ENCODE measurements around the gene CPNE2. TPM values are rescaled to one million over a fixed set of nuclear protein-coding genes. Genes with fewer than 3 reads are reported as not detected.

The CPNE2 gene
- total and polyA plus RNA-seq, 12 donors: 9.6 to 43.6 (median 17.1) TPM

DNA sequence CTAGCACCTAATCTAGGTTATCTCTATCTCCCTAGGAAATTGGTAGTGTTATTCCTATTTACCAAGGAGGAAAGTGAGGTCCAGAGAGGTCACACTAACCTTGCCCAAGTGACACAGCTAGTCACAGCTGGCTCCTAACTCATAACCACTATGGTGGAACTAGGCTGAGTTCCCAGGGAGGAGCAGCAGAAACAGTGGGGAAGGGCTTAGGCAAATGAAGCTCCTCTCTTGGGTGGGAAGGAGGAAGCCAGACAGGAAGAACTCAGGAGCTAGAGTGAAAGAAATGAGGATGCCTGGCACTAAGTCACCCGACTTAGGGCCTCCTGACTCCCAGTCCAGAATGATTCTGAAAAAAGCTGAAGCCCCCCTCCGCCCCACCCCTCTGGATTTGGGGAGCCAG is 59.0 kb downstream of the CPNE2 start:
- no peaks in the 10 kb centered on the region for H3K9me3 ChIP-seq (replicated peaks in 1 of 3)
- H3K27me3 ChIP-seq: no peaks in the 10 kb centered on the region
- peaks cover 0 to 29% of the 10 kb centered on the region in 2 donors for H3K36me3 ChIP-seq (replicated peaks in 1 of 2)
- no peak overlapping the region for H3K4me3 ChIP-seq
- 63 to 80% (median 70%) methylated on average over 2 of the region's 2 CpGs for WGBS, 4 donors
- intact Hi-C loops (cut with DNase I): no loop called here
- DNase-seq: no peak
- no peak for TF ChIP-seq POLR2A (IDR thresholded peaks at IDR 0.05)
- TF ChIP-seq, protein P1, sequence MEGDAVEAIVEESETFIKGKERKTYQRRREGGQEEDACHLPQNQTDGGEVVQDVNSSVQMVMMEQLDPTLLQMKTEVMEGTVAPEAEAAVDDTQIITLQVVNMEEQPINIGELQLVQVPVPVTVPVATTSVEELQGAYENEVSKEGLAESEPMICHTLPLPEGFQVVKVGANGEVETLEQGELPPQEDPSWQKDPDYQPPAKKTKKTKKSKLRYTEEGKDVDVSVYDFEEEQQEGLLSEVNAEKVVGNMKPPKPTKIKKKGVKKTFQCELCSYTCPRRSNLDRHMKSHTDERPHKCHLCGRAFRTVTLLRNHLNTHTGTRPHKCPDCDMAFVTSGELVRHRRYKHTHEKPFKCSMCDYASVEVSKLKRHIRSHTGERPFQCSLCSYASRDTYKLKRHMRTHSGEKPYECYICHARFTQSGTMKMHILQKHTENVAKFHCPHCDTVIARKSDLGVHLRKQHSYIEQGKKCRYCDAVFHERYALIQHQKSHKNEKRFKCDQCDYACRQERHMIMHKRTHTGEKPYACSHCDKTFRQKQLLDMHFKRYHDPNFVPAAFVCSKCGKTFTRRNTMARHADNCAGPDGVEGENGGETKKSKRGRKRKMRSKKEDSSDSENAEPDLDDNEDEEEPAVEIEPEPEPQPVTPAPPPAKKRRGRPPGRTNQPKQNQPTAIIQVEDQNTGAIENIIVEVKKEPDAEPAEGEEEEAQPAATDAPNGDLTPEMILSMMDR (IDR thresholded peaks at IDR 0.05): no peak
- H3K27ac ChIP-seq: no peak overlapping the region
- H3K4me1 ChIP-seq (replicated peaks in 1 of 2): peaks cover 0 to 20% of the 10 kb centered on the region in 2 donors

DNA sequence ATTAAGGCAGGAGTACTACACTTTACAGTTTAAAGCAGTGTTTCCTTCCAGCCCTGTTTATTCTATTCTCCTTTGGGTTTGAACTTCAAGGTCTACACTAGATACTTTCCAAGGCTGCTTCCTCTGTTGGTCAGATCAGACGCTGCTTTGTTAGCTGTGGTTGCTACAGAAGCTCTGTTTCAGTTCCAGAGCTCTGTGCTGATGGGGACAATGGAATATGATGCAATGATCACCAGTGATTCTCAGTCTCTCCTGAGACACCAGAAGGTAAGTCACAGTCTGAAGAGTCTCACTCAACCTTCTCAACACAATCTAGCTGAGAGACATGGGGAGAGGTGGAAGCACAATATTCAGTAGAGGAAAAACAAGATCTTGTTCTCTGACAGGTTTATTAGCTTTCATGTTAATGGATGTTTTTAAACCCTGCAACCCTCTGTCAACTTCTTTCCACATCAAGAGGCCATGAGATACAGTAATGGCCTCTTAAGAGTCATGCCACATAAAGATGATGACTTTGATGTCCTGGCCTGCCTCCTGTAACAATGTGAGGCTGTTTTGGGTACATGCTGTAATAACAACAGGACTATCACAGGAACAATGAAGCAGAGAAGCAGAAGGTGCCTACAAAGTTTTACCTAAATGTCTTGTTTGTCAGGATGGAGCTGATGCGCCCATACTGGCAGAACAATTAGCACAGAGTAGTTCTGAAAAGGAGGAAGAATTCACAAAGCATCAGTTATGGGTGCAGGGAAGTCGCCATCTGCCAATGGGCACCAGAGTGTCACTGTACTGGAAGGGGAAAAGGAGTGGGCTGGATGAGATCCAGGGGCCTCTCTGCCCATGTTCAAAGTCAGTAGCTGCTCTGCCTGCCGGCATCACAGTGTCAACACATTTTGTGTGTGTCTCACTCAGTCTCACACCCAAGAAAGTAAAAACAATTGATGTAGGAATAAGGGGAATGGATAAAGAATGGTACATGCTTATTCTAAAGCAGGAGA is 60.0 kb downstream of the CPNE2 start:
- peaks cover 0 to 29% of the 10 kb centered on the region in 2 donors for H3K36me3 ChIP-seq (replicated peaks in 1 of 2)
- no peak overlapping the region for H3K27ac ChIP-seq
- intact Hi-C loops (cut with DNase I): no loop called here
- WGBS, 4 donors: 76 to 85% (median 79%) methylated on average over 4 of the region's 4 CpGs
- no peaks in the 10 kb centered on the region for H3K9me3 ChIP-seq (replicated peaks in 1 of 3)
- peaks cover 0 to 10% of the 10 kb centered on the region in 2 donors for H3K4me1 ChIP-seq (replicated peaks in 1 of 2)
- no peak for TF ChIP-seq POLR2A (IDR thresholded peaks at IDR 0.05)
- TF ChIP-seq, protein P1 (IDR thresholded peaks at IDR 0.05): no peak
- no peaks in the 10 kb centered on the region for H3K27me3 ChIP-seq
- H3K4me3 ChIP-seq: no peak overlapping the region
- DNase-seq: no peak

DNA sequence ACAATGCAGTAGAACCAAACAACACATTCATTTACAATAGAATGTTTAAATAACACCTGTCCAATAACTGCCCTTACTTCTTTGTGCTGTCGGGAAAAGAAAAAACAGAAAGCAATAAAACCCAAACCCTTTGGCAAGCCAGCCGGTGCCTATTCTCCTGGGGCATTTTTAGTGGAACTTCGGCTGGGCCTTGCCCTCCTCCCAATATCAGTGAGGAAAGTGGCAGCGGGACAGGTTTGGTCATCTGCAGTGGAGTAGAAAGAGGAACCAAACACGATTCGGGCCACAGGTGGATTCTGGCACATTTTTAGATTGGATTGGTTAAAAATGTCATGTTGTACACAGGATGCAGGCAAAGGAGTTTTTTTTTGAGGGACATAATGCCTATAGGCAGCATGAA is 61.5 kb downstream of the CPNE2 start:
- no peak overlapping the region for H3K4me3 ChIP-seq
- peaks cover 0 to 37% of the 10 kb centered on the region in 2 donors for H3K36me3 ChIP-seq (replicated peaks in 1 of 2)
- no peak for DNase-seq
- no peaks in the 10 kb centered on the region for H3K9me3 ChIP-seq (replicated peaks in 1 of 3)
- intact Hi-C loops (cut with DNase I): no loop called here
- TF ChIP-seq POLR2A (IDR thresholded peaks at IDR 0.05): no peak
- TF ChIP-seq, protein P1 (IDR thresholded peaks at IDR 0.05): no peak
- no peaks in the 10 kb centered on the region for H3K27me3 ChIP-seq
- H3K27ac ChIP-seq: no peak overlapping the region
- no peaks in the 10 kb centered on the region for H3K4me1 ChIP-seq (replicated peaks in 1 of 2)
- 91 to 94% (median 92%) methylated on average over 6 of the region's 6 CpGs for WGBS, 4 donors

DNA sequence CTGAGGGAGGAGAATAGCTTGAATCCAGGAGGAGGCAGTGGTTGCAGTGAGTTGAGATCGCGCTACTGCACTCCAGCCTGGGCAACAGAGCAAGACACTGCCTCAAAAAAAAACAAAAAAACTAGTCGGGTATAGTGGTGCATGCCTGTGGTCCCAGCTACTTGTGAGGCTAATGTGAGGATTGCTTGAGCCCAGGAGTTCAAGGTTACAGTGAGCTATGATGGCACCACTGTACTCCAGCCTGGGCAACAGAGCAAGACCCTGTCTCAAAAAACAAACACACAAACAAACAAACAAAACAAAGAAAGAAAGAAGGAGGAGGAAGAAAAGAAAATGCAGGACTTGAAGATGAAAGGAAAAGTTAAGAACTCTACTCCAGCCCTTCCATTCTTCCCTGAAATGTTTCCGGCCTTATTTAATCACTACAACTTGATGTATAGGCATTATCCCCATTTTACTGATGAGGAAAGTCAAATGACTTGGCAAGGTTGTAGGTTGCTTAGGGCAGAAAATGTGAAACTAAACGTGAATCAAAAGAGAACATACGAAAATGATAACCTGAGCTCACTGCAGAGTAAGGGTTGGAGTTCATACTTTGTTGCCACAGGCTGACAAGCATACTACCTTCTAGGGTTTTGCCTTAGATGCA is 63.4 kb downstream of the CPNE2 start:
- H3K36me3 ChIP-seq (replicated peaks in 1 of 2): peaks cover 0 to 47% of the 10 kb centered on the region in 2 donors
- intact Hi-C loops (cut with DNase I): no loop called here

More for the DNA sequence above, 63.4 kb downstream of the CPNE2 start:
- WGBS, 4 donors: 76 to 92% (median 82%) methylated on average over 6 of the region's 6 CpGs
- no peak for DNase-seq
- no peaks in the 10 kb centered on the region for H3K27me3 ChIP-seq
- no peaks in the 10 kb centered on the region for H3K9me3 ChIP-seq (replicated peaks in 1 of 3)
- TF ChIP-seq POLR2A (IDR thresholded peaks at IDR 0.05): no peak
- TF ChIP-seq, protein P1 (IDR thresholded peaks at IDR 0.05): no peak
- no peak overlapping the region for H3K27ac ChIP-seq
- no peaks in the 10 kb centered on the region for H3K4me1 ChIP-seq (replicated peaks in 1 of 2)
- H3K4me3 ChIP-seq: no peak overlapping the region
